Gastrocnemius medialis (tissue), 4 donors: ENCODE results near the gene RGS17. TPM values are rescaled to one million over a fixed set of nuclear protein-coding genes. Genes with fewer than 3 reads are reported as not detected.

Experiments
- ATAC-seq, 2 donors: fragments of 150-250 bp; one replicate each; pipeline ENCODE4 v1.9.1; 2016
- DNase-seq, 2 donors: peaks; one replicate each; pipeline ENCODE4 v3.0.0-alpha.2; 2019
- H3K27ac ChIP-seq, 4 donors: fragments of 200-600 bp; sonication (generic); 1 replicate in 1 of 4; 2 replicates in 3 of 4; pipeline ENCODE4 v1.5.1; 2016 to 2018; ENCODE audit warnings: mild to moderate bottlenecking in 2 of 4, moderate library complexity in 1 of 4
- H3K27me3 ChIP-seq, 3 donors: fragments of 200-600 bp; sonication (generic) in 2 of 3; 1 replicate in 1 of 3; 2 replicates in 2 of 3; pipeline versions ENCODE4 v1.5.1 to v1.6.0; 2016 to 2019; ENCODE audit warnings: mild to moderate bottlenecking in 1 of 3, moderate library complexity in 1 of 3
- H3K36me3 ChIP-seq, 2 donors: fragments of 200-600 bp; sonication (generic) in 1 of 2; one replicate each; pipeline ENCODE4 v1.5.1; 2017 to 2018
- H3K4me1 ChIP-seq, 2 donors: fragments of 200-600 bp; sonication (generic) in 1 of 2; one replicate each; pipeline ENCODE4 v1.5.1; 2016 to 2017; ENCODE audit warnings: mild to moderate bottlenecking in 2 of 2
- H3K4me3 ChIP-seq, 4 donors: fragments of 200-600 bp; sonication (generic) in 3 of 4; 1 replicate in 1 of 4; 2 replicates in 3 of 4; pipeline ENCODE4 v1.5.1; 2016 to 2019; ENCODE audit warnings: mild to moderate bottlenecking in 2 of 4
- H3K9me3 ChIP-seq, 3 donors: fragments of 200-600 bp; sonication (generic) in 2 of 3; 1 replicate in 1 of 3; 2 replicates in 2 of 3; pipeline ENCODE4 v1.5.1; 2016 to 2019
- CTCF ChIP-seq, 5 experiments: fragments of 450-650 bp in 3 of 5; fragments of 200-600 bp in 2 of 5; sonication (generic) in 2 of 5; IDR thresholded peaks in 4 of 5; conservative IDR thresholded peaks in 1 of 5; 1 replicate in 4 of 5; 2 replicates in 1 of 5; pipeline ENCODE4 v1.5.1; 2016 to 2019; ENCODE audit warnings: antibody characterized with exemption in 5 of 5, mild to moderate bottlenecking in 3 of 5, moderate library complexity in 3 of 5
- POLR2A ChIP-seq, 2 donors: fragments of 450-650 bp; IDR thresholded peaks; one replicate each; pipeline ENCODE4 v1.6.1; 2017; ENCODE audit warnings: antibody characterized with exemption in 2 of 2, mild to moderate bottlenecking in 2 of 2, moderate library complexity in 2 of 2
- in situ Hi-C, 4 donors: fragments of 200-750 bp; cut with MboI; loops; one replicate each; pipeline versions ENCODE4 v1.15.0 to v1.8.0; 2017; ENCODE audit warnings: low sequenced_read_pairs in 4 of 4
- intact Hi-C: fragments of 100-400 bp; cut with DNase I; formaldehyde crosslinking; loops from one replicate; pipeline ENCODE4 v1.15.1; 2023; ENCODE audit warnings: low total_unique reads
- total RNA-seq, 4 donors: library from RNA; depleted of rRNA; stranded (reverse); fragments of >200 nt; gene quantifications; one replicate each; pipeline versions ENCODE4 v1.1.0 to v1.2.3, GENCODE V29; 2016

Gene RGS17
- total RNA-seq, 4 donors from 2014 or later = 0.11 TPM; not detected in 3

GRCh38 chr6:153092082-153093013, 38.7 kb downstream of the RGS17 start:
- TF ChIP-seq CTCF (IDR thresholded peaks at IDR 0.05 in 4 of 5, conservative IDR thresholded peaks at IDR 0.05 in 1 of 5) (no peak), POLR2A (IDR thresholded peaks at IDR 0.05) (no peak)
- Histone ChIP-seq H3K9me3 (no peaks in the 10 kb centered on the region), H3K27ac (no peak overlapping the region), H3K27me3 (no peaks in the 10 kb centered on the region), H3K4me1 (no peaks in the 10 kb centered on the region), H3K4me3 (no peak overlapping the region), H3K36me3 (no peaks in the 10 kb centered on the region)
- intact Hi-C loops = no loop called here
- in situ Hi-C loops = no loop called here
- DNase-seq (no peak), ATAC-seq (peak in 1 of 2 donors; percentile 56)

GRCh38 chr6:153090241-153090930, 40.7 kb downstream of the RGS17 start:
- Histone ChIP-seq H3K36me3 (no peaks in the 10 kb centered on the region), H3K27ac (no peak overlapping the region), H3K4me3 (no peak overlapping the region), H3K9me3 (no peaks in the 10 kb centered on the region), H3K4me1 (no peaks in the 10 kb centered on the region), H3K27me3 (no peaks in the 10 kb centered on the region)
- intact Hi-C loops (no loop called here), in situ Hi-C loops (no loop called here)
- no peak for DNase-seq
- ATAC-seq = no peak
- no peak for TF ChIP-seq CTCF (IDR thresholded peaks at IDR 0.05 in 4 of 5, conservative IDR thresholded peaks at IDR 0.05 in 1 of 5)
- no peak for TF ChIP-seq POLR2A (IDR thresholded peaks at IDR 0.05)

GRCh38 chr6:153088796-153089195, 42.3 kb downstream of the RGS17 start:
- intact Hi-C loops (no loop called here), in situ Hi-C loops (no loop called here)
- H3K9me3 ChIP-seq = no peaks in the 10 kb centered on the region
- TF ChIP-seq POLR2A (IDR thresholded peaks at IDR 0.05) = no peak
- no peak for TF ChIP-seq CTCF (IDR thresholded peaks at IDR 0.05 in 4 of 5, conservative IDR thresholded peaks at IDR 0.05 in 1 of 5)
- no peak overlapping the region for H3K27ac ChIP-seq
- H3K36me3 ChIP-seq = no peaks in the 10 kb centered on the region
- no peak for ATAC-seq
- DNase-seq = no peak
- no peaks in the 10 kb centered on the region for H3K4me1 ChIP-seq
- no peaks in the 10 kb centered on the region for H3K27me3 ChIP-seq
- H3K4me3 ChIP-seq = no peak overlapping the region

- DNase-seq = no peak
- H3K4me1 ChIP-seq = no peaks in the 10 kb centered on the region
- no peaks in the 10 kb centered on the region for H3K36me3 ChIP-seq
- no peak overlapping the region for H3K27ac ChIP-seq
- in situ Hi-C loops = no loop called here
- TF ChIP-seq CTCF (IDR thresholded peaks at IDR 0.05 in 4 of 5, conservative IDR thresholded peaks at IDR 0.05 in 1 of 5) (no peak), POLR2A (IDR thresholded peaks at IDR 0.05) (no peak)
- intact Hi-C loops = no loop called here
- no peaks in the 10 kb centered on the region for H3K9me3 ChIP-seq
- no peak overlapping the region for H3K4me3 ChIP-seq
- ATAC-seq = no peak
- no peaks in the 10 kb centered on the region for H3K27me3 ChIP-seq
These were observed 43.6 kb downstream of the RGS17 start for GRCh38 chr6:153087436-153087835.
